Calu3 (cell line): ENCODE measurements around the gene TMEM260. TPM values are rescaled to one million over a fixed set of nuclear protein-coding genes. Genes with fewer than 3 reads are reported as not detected.

Experiments
- BruUV-seq: library from RNA; stranded (reverse); fragments of 400-500 nt; replicated peaks from 2 replicates; lab custom pipeline; 2021; lab: Mats Ljungman, UMichigan
- CTCF ChIA-PET: fragments of 300-600 bp; sonication (Branson Sonifier 250); formaldehyde crosslinking; loops from one replicate; lab custom pipeline; 2022; ENCODE audit warnings: antibody characterized with exemption; lab: Charles Lee
- DNase-seq: peaks from one replicate; pipeline ENCODE4 v3.0.0; 2022
- H3K27ac Mint-ChIP-seq: one replicate; pipeline ENCODE4 v1.8.0; 2022; ENCODE audit warnings: mixed read lengths; ENCODE audit not compliant: unreplicated experiment
- H3K27me3 Mint-ChIP-seq: one replicate; pipeline ENCODE4 v1.8.0; 2022; ENCODE audit warnings: mixed read lengths; ENCODE audit not compliant: unreplicated experiment
- H3K36me3 Mint-ChIP-seq: one replicate; pipeline ENCODE4 v1.8.0; 2022; ENCODE audit warnings: mild to moderate bottlenecking, moderate library complexity, mixed read lengths; ENCODE audit not compliant: insufficient read depth, unreplicated experiment
- H3K4me1 Mint-ChIP-seq: one replicate; pipeline ENCODE4 v1.8.0; 2022; ENCODE audit warnings: mild to moderate bottlenecking, low read depth, mixed read lengths; ENCODE audit not compliant: unreplicated experiment
- H3K4me3 Mint-ChIP-seq: one replicate; pipeline ENCODE4 v1.8.0; 2022; ENCODE audit warnings: mild to moderate bottlenecking, low read depth, moderate library complexity, mixed read lengths; ENCODE audit not compliant: unreplicated experiment
- H3K9me3 Mint-ChIP-seq: one replicate; pipeline ENCODE4 v1.8.0; 2022; ENCODE audit warnings: low read depth, mixed read lengths; ENCODE audit not compliant: unreplicated experiment
- CTCF ChIP-seq: fragments of 200-600 bp; IDR thresholded peaks from one replicate; pipeline ENCODE4 v1.8.0; 2022; ENCODE audit warnings: antibody characterized with exemption; ENCODE audit not compliant: unreplicated experiment
- intact Hi-C: fragments of 100-400 bp; cut with micrococcal nuclease; formaldehyde crosslinking; loops from one replicate; pipeline ENCODE4 v1.10.0; 2022; ENCODE audit not compliant: unreplicated experiment
- total RNA-seq: library from RNA; stranded (reverse); gene quantifications from 2 replicates; pipeline ENCODE4 v1.2.3, GENCODE V29; 2022

The TMEM260 gene
- total RNA-seq, 1 experiment from 2014 or later = 18.3 TPM

DNA sequence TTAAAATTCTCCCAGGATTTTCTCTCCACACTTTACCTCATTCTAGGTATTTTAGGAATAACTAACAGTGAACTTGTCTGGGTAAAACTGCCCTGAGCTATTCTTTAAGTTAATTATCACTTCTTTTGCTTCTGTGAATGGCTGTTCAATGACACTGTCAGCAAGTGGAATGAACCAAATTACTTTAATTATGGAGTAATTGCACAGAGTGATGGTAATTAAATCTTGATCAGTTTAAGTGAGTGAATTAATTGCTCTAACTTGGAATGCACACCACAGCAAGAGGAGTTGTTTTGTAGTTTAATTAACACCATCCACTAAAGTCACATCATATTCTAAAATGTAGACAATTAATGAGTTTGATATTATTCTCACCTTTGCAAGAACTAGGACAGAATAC lies 36.2 kb upstream of the TMEM260 start:
- no TSS peak for BruUV-seq
- H3K27ac Mint-ChIP-seq = no peak overlapping the region
- peaks cover 23% of the 10 kb centered on the region for H3K27me3 Mint-ChIP-seq
- TF ChIP-seq CTCF = no peak
- no peaks in the 10 kb centered on the region for H3K36me3 Mint-ChIP-seq
- no peaks in the 10 kb centered on the region for H3K4me1 Mint-ChIP-seq
- intact Hi-C loops = no loop called here
- no peaks in the 10 kb centered on the region for H3K9me3 Mint-ChIP-seq
- DNase-seq = no peak
- CTCF ChIA-PET = no interaction called here
- no peak overlapping the region for H3K4me3 Mint-ChIP-seq

GRCh38 chr14:56549721-56550120 lies 29.9 kb upstream of the TMEM260 start:
- H3K27me3 Mint-ChIP-seq = peaks cover 56% of the 10 kb centered on the region
- no peaks in the 10 kb centered on the region for H3K9me3 Mint-ChIP-seq
- H3K27ac Mint-ChIP-seq = no peak overlapping the region
- no peak for DNase-seq
- BruUV-seq = no TSS peak
- CTCF ChIA-PET = no interaction called here
- intact Hi-C loops = loop anchor here (10.0 kb wide), 1 partner anchor 515 kb away; no protein-coding TSS in a partner anchor
- H3K4me3 Mint-ChIP-seq = no peak overlapping the region
- TF ChIP-seq CTCF = no peak
- H3K36me3 Mint-ChIP-seq = no peaks in the 10 kb centered on the region
- H3K4me1 Mint-ChIP-seq = no peaks in the 10 kb centered on the region

DNA sequence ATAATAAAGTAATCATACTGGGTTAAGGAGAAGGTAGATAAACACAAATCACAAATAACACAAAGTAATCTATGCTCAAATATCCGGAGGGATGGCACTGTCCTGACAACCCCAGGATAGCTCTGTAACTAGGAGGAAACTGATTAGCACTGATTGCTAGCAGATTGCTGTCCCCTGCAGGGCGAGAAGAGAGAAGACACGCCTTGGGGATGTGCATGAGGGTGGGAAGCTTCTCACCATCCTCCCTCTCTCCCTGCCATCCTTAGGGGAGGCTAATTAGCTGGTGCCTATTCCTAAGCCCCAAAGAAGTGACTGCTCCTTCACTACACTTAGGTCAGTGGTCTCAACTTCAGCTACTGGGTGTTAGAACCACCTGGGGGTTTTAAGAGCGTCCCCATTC lies 27.0 kb upstream of the TMEM260 start:
- H3K9me3 Mint-ChIP-seq = no peaks in the 10 kb centered on the region
- no peak overlapping the region for H3K4me3 Mint-ChIP-seq
- TF ChIP-seq CTCF = no peak
- BruUV-seq = no TSS peak
- CTCF ChIA-PET = interaction anchor here (0.6 kb wide), 1 partner anchor 101 kb away, joined by 4 read pairs; no protein-coding TSS in a partner anchor
- DNase-seq = no peak
- intact Hi-C loops = loop anchor here (10.0 kb wide), 1 partner anchor 512 kb away; no protein-coding TSS in a partner anchor
- H3K27me3 Mint-ChIP-seq = peaks cover 60% of the 10 kb centered on the region
- no peaks in the 10 kb centered on the region for H3K36me3 Mint-ChIP-seq
- H3K27ac Mint-ChIP-seq = no peak overlapping the region
- H3K4me1 Mint-ChIP-seq = no peaks in the 10 kb centered on the region

GRCh38 chr14:56554301-56554700 lies 25.3 kb upstream of the TMEM260 start:
- Mint-ChIP-seq H3K4me1 (no peaks in the 10 kb centered on the region), H3K27me3 (peaks cover 57% of the 10 kb centered on the region), H3K9me3 (no peaks in the 10 kb centered on the region), H3K36me3 (no peaks in the 10 kb centered on the region), H3K27ac (no peak overlapping the region), H3K4me3 (no peak overlapping the region)
- CTCF ChIA-PET = no interaction called here
- no TSS peak for BruUV-seq
- intact Hi-C loops = loop anchor here (10.0 kb wide), 1 partner anchor 510 kb away; no protein-coding TSS in a partner anchor
- DNase-seq = no peak
- no peak for TF ChIP-seq CTCF
